ENCODE data around the gene PXT1. TPM values are rescaled to one million over a fixed set of nuclear protein-coding genes. Genes with fewer than 3 reads are reported as not detected.

PXT1 gene
- total RNA-seq, 4 donors from 2014 or later: not detected

DNA sequence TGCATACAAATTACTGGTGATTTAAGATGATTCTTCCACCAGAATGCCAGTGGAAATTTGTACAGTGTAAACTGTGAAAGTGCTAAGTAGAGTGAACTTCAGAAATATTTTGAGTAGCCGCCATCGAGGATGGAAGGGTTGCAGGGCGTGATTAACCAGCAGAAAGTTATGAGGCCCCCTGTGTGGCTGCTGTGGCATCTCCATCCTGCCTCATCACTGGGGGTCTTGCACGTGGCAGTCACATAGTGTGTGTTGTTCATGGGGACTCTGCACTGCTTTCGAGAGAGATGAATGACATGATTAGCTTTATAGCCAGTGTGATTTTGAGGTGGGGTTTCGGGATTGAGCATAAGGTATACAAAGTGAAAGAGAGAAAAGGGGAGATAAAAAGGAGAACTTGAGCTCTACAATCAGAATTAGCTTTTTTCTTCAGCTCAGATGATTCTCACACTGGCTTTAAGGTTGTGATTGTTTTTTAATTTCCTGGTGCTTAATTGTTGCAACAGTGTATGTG, 26.6 kb upstream of the PXT1 start:
- no peak for TF ChIP-seq POLR2A (IDR thresholded peaks at IDR 0.05)
- TF ChIP-seq, protein P1, sequence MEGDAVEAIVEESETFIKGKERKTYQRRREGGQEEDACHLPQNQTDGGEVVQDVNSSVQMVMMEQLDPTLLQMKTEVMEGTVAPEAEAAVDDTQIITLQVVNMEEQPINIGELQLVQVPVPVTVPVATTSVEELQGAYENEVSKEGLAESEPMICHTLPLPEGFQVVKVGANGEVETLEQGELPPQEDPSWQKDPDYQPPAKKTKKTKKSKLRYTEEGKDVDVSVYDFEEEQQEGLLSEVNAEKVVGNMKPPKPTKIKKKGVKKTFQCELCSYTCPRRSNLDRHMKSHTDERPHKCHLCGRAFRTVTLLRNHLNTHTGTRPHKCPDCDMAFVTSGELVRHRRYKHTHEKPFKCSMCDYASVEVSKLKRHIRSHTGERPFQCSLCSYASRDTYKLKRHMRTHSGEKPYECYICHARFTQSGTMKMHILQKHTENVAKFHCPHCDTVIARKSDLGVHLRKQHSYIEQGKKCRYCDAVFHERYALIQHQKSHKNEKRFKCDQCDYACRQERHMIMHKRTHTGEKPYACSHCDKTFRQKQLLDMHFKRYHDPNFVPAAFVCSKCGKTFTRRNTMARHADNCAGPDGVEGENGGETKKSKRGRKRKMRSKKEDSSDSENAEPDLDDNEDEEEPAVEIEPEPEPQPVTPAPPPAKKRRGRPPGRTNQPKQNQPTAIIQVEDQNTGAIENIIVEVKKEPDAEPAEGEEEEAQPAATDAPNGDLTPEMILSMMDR (IDR thresholded peaks at IDR 0.05): no peak
- no peak for DNase-seq

DNA sequence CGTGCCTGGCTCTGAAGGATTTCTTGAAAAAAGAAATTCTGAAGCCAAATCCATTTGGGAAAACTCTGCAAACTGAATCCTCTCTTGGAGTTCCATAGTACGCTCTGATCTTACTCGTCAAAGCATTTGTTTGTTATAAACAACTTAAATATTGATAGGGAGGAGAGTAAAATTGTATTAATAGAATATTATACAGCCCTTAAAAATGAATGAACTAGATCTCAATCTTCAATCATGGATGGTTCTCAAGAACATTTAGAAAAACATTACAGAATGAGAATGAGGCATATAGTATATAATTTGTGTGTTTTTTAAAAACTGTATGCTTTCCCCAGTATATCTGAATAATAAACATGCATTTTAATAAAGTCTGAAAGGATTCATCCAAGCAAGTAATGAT, 25.0 kb upstream of the PXT1 start:
- peaks cover 0 to 28% (median 0%) of the 10 kb centered on the region in 3 donors for H3K36me3 ChIP-seq
- no peak for TF ChIP-seq POLR2A (IDR thresholded peaks at IDR 0.05)
- TF ChIP-seq, protein P1 (IDR thresholded peaks at IDR 0.05): no peak
- no peak for DNase-seq
- no peak overlapping the region for H3K4me3 ChIP-seq
- no peak overlapping the region for H3K27ac ChIP-seq
- H3K4me1 ChIP-seq: no peaks in the 10 kb centered on the region
- no peaks in the 10 kb centered on the region for H3K9me3 ChIP-seq
- no peaks in the 10 kb centered on the region for H3K27me3 ChIP-seq

More for the DNA sequence above, 26.6 kb upstream of the PXT1 start:
- H3K4me1 ChIP-seq: no peaks in the 10 kb centered on the region
- peaks cover 0 to 40% (median 0%) of the 10 kb centered on the region in 3 donors for H3K36me3 ChIP-seq
- no peaks in the 10 kb centered on the region for H3K9me3 ChIP-seq
- no peak overlapping the region for H3K27ac ChIP-seq
- no peaks in the 10 kb centered on the region for H3K27me3 ChIP-seq
- H3K4me3 ChIP-seq: no peak overlapping the region

DNA sequence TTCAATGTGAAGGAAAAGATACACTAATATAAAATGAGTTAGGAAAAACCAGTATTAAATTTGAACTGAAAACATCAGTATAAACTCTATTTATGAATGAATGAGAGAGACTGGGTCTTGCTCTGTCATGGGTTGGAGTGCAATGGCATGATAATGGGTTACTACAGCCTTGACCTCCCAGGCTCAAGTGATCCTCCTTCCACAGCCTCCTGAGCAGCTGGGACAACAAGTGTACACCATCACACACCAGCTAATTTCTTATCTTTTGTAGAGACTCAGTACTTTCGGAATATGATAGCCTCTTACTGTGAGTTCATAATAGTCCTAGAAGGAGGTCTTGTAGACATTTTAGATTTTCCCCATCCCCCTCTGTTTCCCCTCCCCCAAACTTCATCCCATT, 21.6 kb upstream of the PXT1 start:
- Histone ChIP-seq H3K9me3 (no peaks in the 10 kb centered on the region), H3K27ac (no peak overlapping the region), H3K4me3 (no peak overlapping the region), H3K27me3 (no peaks in the 10 kb centered on the region), H3K4me1 (peaks cover 0 to 4% (median 0%) of the 10 kb centered on the region in 4 donors), H3K36me3 (no peaks in the 10 kb centered on the region)
- TF ChIP-seq, protein P1 (IDR thresholded peaks at IDR 0.05): no peak
- TF ChIP-seq POLR2A (IDR thresholded peaks at IDR 0.05): no peak
- DNase-seq: no peak

DNA sequence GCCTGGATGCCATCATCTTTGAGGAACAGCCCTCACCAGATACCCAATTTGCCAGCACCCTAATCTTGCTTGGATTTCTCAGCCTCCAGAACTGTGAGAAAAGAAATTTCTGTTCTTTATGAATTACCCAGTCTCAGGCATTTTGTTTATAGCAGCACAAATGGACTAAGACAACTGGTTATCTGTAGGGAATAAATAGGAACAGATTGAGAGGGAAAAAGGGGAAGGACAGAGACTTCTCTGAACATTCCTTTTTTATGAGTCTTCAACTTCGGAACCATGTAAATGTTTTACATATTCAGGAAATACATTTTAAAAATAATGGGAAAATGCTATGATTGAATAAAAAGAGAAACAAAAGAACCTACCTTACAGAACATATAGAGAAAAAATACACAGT, 21.0 kb upstream of the PXT1 start:
- no peak for DNase-seq
- Histone ChIP-seq H3K4me3 (no peak overlapping the region), H3K36me3 (no peaks in the 10 kb centered on the region), H3K4me1 (peaks cover 0 to 8% (median 0%) of the 10 kb centered on the region in 4 donors), H3K27me3 (no peaks in the 10 kb centered on the region), H3K9me3 (no peaks in the 10 kb centered on the region), H3K27ac (no peak overlapping the region)
- TF ChIP-seq, protein P1 (IDR thresholded peaks at IDR 0.05): no peak
- no peak for TF ChIP-seq POLR2A (IDR thresholded peaks at IDR 0.05)

DNA sequence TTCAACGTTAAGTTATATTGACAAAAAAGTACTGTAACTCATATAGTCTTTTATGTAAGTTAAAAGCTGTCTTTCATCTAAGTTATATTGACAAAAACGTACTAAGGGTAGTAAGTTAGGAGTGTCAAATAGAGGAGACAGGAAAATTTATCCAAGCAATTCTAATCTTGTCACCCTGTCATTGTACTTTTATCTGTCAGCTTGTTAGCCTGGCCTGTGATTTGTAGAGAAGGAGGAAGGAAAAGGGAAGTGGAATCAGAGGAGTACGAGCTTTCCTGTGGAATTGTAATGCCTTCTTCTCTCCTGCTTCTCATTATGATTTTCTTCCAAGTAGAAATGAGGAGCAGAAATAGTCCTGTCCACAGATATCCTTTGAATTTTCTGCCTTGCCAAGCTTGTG, 19.0 kb upstream of the PXT1 start:
- TF ChIP-seq, protein P1 (IDR thresholded peaks at IDR 0.05): no peak
- no peak for TF ChIP-seq POLR2A (IDR thresholded peaks at IDR 0.05)
- H3K4me1 ChIP-seq: peaks cover 0 to 8% (median 0%) of the 10 kb centered on the region in 4 donors
- H3K4me3 ChIP-seq: no peak overlapping the region
- no peak for DNase-seq
- H3K9me3 ChIP-seq: no peaks in the 10 kb centered on the region
- H3K27ac ChIP-seq: no peak overlapping the region
- H3K27me3 ChIP-seq: no peaks in the 10 kb centered on the region
- no peaks in the 10 kb centered on the region for H3K36me3 ChIP-seq

DNA sequence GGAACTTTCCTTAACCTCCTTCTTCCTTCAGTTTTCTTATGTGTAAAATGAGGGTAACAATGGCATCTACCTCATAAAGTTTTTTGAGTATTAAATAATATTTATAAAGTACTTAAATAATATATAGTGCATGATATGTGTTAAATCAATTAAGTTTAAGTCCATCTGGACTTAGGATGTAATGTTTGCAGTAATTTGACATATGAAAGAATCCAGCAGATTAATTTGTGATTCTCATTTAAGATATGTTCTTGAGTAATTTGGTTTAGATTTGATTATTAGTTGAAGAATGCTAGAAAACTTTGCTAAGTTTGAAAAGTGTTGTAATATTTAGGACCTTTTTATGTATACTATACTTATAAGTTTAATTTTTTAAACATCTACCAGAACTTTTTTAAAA, 18.3 kb upstream of the PXT1 start:
- no peaks in the 10 kb centered on the region for H3K36me3 ChIP-seq
- H3K27ac ChIP-seq: no peak overlapping the region
- no peak overlapping the region for H3K4me3 ChIP-seq
- no peak for DNase-seq
- H3K27me3 ChIP-seq: no peaks in the 10 kb centered on the region
- peaks cover 0 to 8% (median 0%) of the 10 kb centered on the region in 4 donors for H3K4me1 ChIP-seq
- TF ChIP-seq, protein P1 (IDR thresholded peaks at IDR 0.05): no peak
- no peak for TF ChIP-seq POLR2A (IDR thresholded peaks at IDR 0.05)
- H3K9me3 ChIP-seq: no peaks in the 10 kb centered on the region
